ES-I3 (cell line): Measurements from ENCODE around the gene ARHGAP15.

Source experiments
- H3K36me3 ChIP-seq: 2 replicates; pipeline ENCODE4 v1.6.1; 2013; ENCODE audit warnings: mild to moderate bottlenecking, low read length, control low read depth, moderate library complexity; ENCODE audit not compliant: insufficient read depth
- H3K4me1 ChIP-seq: 2 replicates; pipeline ENCODE4 v1.6.1; 2013; ENCODE audit warnings: mild to moderate bottlenecking, control low read depth, low read length; ENCODE audit not compliant: insufficient read depth
- H3K9ac ChIP-seq: 2 replicates; pipeline ENCODE4 v1.6.1; 2013; ENCODE audit warnings: low read depth, mild to moderate bottlenecking, low read length, moderate library complexity
- H3K9me3 ChIP-seq: 2 replicates; pipeline ENCODE4 v1.6.1; 2013; ENCODE audit warnings: mild to moderate bottlenecking, low read length, moderate library complexity; ENCODE audit not compliant: control insufficient read depth, insufficient read depth

Gene ARHGAP15

GRCh38 chr2:143704451-143705106, 575.4 kb downstream of the ARHGAP15 start:
- Histone ChIP-seq H3K36me3 (no peaks in the 10 kb centered on the region), H3K4me1 (no peaks in the 10 kb centered on the region), H3K9ac (no peak overlapping the region), H3K9me3 (no peaks in the 10 kb centered on the region; the same call in 1 of the 2 replicates)

- Histone ChIP-seq H3K9ac (no peak overlapping the region), H3K4me1 (no peaks in the 10 kb centered on the region), H3K36me3 (no peaks in the 10 kb centered on the region), H3K9me3 (no peaks in the 10 kb centered on the region; the same call in 1 of the 2 replicates)
Measured at GRCh38 chr2:143705108-143705707, 576.0 kb downstream of the ARHGAP15 start.

GRCh38 chr2:143706354-143706753, 577.1 kb downstream of the ARHGAP15 start:
- Histone ChIP-seq H3K36me3 (no peaks in the 10 kb centered on the region), H3K4me1 (no peaks in the 10 kb centered on the region), H3K9ac (no peak overlapping the region), H3K9me3 (no peaks in the 10 kb centered on the region; the same call in 1 of the 2 replicates)

GRCh38 chr2:143708682-143709081, 579.5 kb downstream of the ARHGAP15 start:
- Histone ChIP-seq H3K4me1 (no peaks in the 10 kb centered on the region), H3K9me3 (peaks cover 8% of the 10 kb centered on the region), H3K36me3 (no peaks in the 10 kb centered on the region), H3K9ac (no peak overlapping the region)

GRCh38 chr2:143710196-143710595, 581.0 kb downstream of the ARHGAP15 start:
- no peaks in the 10 kb centered on the region for H3K36me3 ChIP-seq
- H3K9me3 ChIP-seq = peaks cover 13% of the 10 kb centered on the region
- H3K4me1 ChIP-seq = no peaks in the 10 kb centered on the region
- no peak overlapping the region for H3K9ac ChIP-seq

GRCh38 chr2:143710879-143711278, 581.7 kb downstream of the ARHGAP15 start:
- H3K36me3 ChIP-seq = no peaks in the 10 kb centered on the region
- H3K9me3 ChIP-seq = peaks cover 13% of the 10 kb centered on the region
- no peak overlapping the region for H3K9ac ChIP-seq
- no peaks in the 10 kb centered on the region for H3K4me1 ChIP-seq

- Histone ChIP-seq H3K36me3 (no peaks in the 10 kb centered on the region), H3K9me3 (peaks cover 12% of the 10 kb centered on the region), H3K4me1 (0 out of 2 replicates have a peak, but pooled peaks cover 12% of the 10 kb centered on the region)
Measured at GRCh38 chr2:143716522-143716921, 587.3 kb downstream of the ARHGAP15 start.

GRCh38 chr2:143717053-143717452, 587.8 kb downstream of the ARHGAP15 start:
- H3K9ac ChIP-seq = no peak overlapping the region
- H3K9me3 ChIP-seq = peaks cover 6% of the 10 kb centered on the region; the same call in 1 of the 2 replicates
- 0 out of 2 replicates have a peak, but pooled peaks cover 12% of the 10 kb centered on the region for H3K4me1 ChIP-seq
- no peaks in the 10 kb centered on the region for H3K36me3 ChIP-seq

More at GRCh38 chr2:143716522-143716921, 587.3 kb downstream of the ARHGAP15 start:
- H3K9ac ChIP-seq = no peak overlapping the region

- 0 out of 2 replicates have a peak, but pooled peaks cover 12% of the 10 kb centered on the region for H3K4me1 ChIP-seq
- no peak overlapping the region for H3K9ac ChIP-seq
- no peaks in the 10 kb centered on the region for H3K36me3 ChIP-seq
- H3K9me3 ChIP-seq = peaks cover 6% of the 10 kb centered on the region; the same call in 1 of the 2 replicates
Measured at GRCh38 chr2:143717536-143718168, 588.4 kb downstream of the ARHGAP15 start.

- Histone ChIP-seq H3K4me1 (0 out of 2 replicates have a peak, but pooled peaks cover 12% of the 10 kb centered on the region), H3K36me3 (no peaks in the 10 kb centered on the region), H3K9ac (no peak overlapping the region)
Measured at GRCh38 chr2:143718745-143719144, 589.5 kb downstream of the ARHGAP15 start.

GRCh38 chr2:143719406-143719805, 590.2 kb downstream of the ARHGAP15 start:
- Histone ChIP-seq H3K9ac (no peak overlapping the region), H3K36me3 (no peaks in the 10 kb centered on the region), H3K9me3 (no peaks in the 10 kb centered on the region), H3K4me1 (0 out of 2 replicates have a peak, but pooled peaks cover 12% of the 10 kb centered on the region)

More at GRCh38 chr2:143718745-143719144, 589.5 kb downstream of the ARHGAP15 start:
- H3K9me3 ChIP-seq = peaks cover 4% of the 10 kb centered on the region; the same call in 1 of the 2 replicates

GRCh38 chr2:143720095-143720664, 591.0 kb downstream of the ARHGAP15 start:
- H3K36me3 ChIP-seq = no peaks in the 10 kb centered on the region

GRCh38 chr2:143725400-143725799, 596.2 kb downstream of the ARHGAP15 start:
- Histone ChIP-seq H3K9ac (no peak overlapping the region), H3K9me3 (no peaks in the 10 kb centered on the region)

More at GRCh38 chr2:143720095-143720664, 591.0 kb downstream of the ARHGAP15 start:
- H3K4me1 ChIP-seq = 0 out of 2 replicates have a peak, but pooled peaks cover 12% of the 10 kb centered on the region
- no peaks in the 10 kb centered on the region for H3K9me3 ChIP-seq
- no peak overlapping the region for H3K9ac ChIP-seq

GRCh38 chr2:143726151-143726845, 597.1 kb downstream of the ARHGAP15 start:
- Histone ChIP-seq H3K36me3 (no peaks in the 10 kb centered on the region), H3K9ac (no peak overlapping the region), H3K4me1 (peaks cover 14% of the 10 kb centered on the region), H3K9me3 (no peaks in the 10 kb centered on the region)

More at GRCh38 chr2:143725400-143725799, 596.2 kb downstream of the ARHGAP15 start:
- Histone ChIP-seq H3K4me1 (peaks cover 15% of the 10 kb centered on the region), H3K36me3 (no peaks in the 10 kb centered on the region)
